ENCODE measurements around the gene REST.
A peak's percentile ranks its signal among the peaks of the same experiment; 100 is the strongest.

REST gene

DNA sequence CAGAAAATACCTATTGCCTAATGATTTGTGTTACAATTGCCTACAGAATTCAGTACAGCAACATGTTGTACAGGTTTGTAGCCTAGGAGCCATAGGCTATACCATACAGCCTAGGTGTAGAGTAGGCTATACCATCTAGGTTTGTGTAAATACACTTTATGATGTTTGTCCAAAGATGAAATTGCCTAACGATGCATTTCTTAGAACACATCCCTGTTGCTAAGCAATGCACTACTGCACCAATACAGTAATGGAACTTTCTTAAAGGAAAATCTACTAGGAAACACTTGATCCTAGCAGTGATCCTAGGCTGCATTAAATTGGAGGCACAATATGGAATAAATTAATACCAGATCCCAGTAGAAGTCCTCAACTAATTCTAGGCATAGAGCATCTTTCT is 51.4 kb downstream of the REST start:
- TF ChIP-seq, protein P1, sequence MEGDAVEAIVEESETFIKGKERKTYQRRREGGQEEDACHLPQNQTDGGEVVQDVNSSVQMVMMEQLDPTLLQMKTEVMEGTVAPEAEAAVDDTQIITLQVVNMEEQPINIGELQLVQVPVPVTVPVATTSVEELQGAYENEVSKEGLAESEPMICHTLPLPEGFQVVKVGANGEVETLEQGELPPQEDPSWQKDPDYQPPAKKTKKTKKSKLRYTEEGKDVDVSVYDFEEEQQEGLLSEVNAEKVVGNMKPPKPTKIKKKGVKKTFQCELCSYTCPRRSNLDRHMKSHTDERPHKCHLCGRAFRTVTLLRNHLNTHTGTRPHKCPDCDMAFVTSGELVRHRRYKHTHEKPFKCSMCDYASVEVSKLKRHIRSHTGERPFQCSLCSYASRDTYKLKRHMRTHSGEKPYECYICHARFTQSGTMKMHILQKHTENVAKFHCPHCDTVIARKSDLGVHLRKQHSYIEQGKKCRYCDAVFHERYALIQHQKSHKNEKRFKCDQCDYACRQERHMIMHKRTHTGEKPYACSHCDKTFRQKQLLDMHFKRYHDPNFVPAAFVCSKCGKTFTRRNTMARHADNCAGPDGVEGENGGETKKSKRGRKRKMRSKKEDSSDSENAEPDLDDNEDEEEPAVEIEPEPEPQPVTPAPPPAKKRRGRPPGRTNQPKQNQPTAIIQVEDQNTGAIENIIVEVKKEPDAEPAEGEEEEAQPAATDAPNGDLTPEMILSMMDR (IDR thresholded peaks at IDR 0.05; ENCODE audit: low read depth, low read length, missing control alignments): no peak
- no peak overlapping the region for H3K4me3 ChIP-seq (ENCODE audit: low read depth, low read length)
- in situ Hi-C loops (cut with HindIII; ENCODE audit: low sequenced_read_pairs): no loop called here
- DNase-seq (ENCODE audit: low read depth): no peak

DNA sequence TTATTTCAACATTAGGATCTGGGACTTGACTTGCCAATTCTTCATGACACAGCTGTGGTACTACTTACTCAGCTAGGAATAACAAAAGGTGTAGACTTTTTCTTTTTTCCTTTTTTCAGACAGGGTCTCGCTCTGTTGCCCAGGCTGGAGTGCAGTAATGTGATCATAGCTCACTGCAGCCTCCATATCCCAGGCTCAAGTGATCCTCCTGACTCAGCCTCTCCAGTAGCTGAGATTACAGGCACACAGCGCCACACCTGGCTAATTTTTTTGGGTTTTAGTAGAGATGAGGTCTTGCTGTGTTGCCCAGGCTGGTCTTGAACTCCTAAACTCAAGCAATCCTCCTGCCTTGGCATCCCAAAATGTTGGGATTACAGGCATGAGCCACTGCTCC is 53.4 kb downstream of the REST start:
- no peak for DNase-seq (ENCODE audit: low read depth)
- TF ChIP-seq, protein P1 (IDR thresholded peaks at IDR 0.05; ENCODE audit: low read depth, low read length, missing control alignments): no peak
- no peak overlapping the region for H3K4me3 ChIP-seq (ENCODE audit: low read depth, low read length)
- in situ Hi-C loops (cut with HindIII; ENCODE audit: low sequenced_read_pairs): no loop called here

DNA sequence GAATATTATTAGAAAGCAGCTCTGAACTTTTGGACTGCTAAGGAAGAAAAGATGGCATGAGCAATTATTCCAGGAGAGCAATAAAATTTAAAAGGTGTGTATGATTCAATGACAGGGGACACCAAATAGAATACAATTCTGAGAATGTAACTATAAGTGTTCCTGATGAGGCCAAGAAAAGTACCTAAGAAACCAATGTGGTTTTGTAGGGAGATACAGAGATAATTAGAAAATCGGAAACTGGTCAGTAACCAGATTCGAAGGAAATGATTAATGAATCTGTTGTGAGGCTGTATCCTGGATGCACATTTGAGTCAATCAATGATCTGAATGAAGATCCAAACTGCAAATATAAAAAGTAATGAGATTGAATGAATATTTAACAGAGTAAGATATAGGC is 63.7 kb downstream of the REST start:
- no peak for DNase-seq (ENCODE audit: low read depth)
- in situ Hi-C loops (cut with HindIII; ENCODE audit: low sequenced_read_pairs): no loop called here
- no peak overlapping the region for H3K4me3 ChIP-seq (ENCODE audit: low read depth, low read length)
- TF ChIP-seq, protein P1 (IDR thresholded peaks at IDR 0.05; ENCODE audit: low read depth, low read length, missing control alignments): no peak

DNA sequence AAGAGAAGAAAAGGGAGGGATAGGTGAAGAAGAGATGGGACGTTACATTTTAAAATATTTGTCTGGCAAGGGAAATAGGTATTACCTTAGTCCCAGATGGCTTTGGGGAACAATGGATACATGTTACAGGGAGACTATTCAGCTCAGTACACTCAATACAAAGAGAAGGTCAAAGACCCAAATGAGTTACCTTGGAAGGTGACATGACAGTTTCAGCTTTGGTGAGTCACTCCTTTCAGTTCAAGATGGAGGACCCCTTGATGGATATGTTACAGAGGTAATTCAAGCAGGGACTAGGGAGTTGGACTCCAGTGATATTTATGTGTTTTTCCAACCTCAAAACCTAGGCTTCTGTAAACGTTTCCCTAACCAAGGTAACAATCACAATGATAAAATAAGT is 64.7 kb downstream of the REST start:
- DNase-seq (ENCODE audit: low read depth): no peak
- TF ChIP-seq, protein P1 (IDR thresholded peaks at IDR 0.05; ENCODE audit: low read depth, low read length, missing control alignments): no peak
- in situ Hi-C loops (cut with HindIII; ENCODE audit: low sequenced_read_pairs): no loop called here
- no peak overlapping the region for H3K4me3 ChIP-seq (ENCODE audit: low read depth, low read length)

DNA sequence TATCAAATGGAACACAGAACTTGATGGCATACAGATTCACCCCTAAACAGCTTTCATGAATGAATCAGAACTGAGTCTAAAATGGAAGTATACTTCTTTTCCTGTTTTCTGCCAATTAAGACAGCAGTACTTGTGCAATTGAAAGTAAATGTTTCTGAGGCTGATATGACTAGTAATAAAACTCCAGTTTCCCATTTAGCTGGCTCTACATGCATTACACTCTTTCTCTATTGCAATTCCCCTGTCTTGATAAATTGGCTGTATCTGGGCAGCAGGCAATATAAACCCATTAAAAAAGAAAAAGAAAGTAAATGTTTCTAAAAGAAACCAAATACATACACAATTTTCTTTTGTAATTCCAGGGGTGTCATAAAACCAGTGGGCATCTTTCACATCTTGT is 65.1 kb downstream of the REST start:
- no peak overlapping the region for H3K4me3 ChIP-seq (ENCODE audit: low read depth, low read length)
- TF ChIP-seq, protein P1 (IDR thresholded peaks at IDR 0.05; ENCODE audit: low read depth, low read length, missing control alignments): no peak
- in situ Hi-C loops (cut with HindIII; ENCODE audit: low sequenced_read_pairs): no loop called here
- DNase-seq (ENCODE audit: low read depth): no peak

DNA sequence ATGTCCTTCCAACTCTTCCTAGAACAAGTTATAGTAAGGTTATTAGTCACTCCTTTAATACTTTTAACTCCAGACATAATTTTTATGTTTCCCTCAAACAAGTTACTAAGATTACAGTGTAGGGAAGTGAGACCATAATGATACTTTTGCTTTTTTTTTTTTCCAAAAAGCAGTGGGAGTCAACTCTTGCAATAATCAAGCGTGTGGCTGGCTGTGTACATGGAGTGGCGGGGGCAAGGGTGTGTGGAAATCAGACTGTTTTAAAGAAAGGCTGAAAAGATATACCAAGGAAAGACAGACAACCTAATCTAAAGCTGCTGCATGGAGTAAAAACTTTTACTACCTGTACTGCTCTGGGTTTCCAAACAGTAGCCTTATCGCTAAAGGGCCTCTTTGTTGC is 65.6 kb downstream of the REST start:
- H3K4me3 ChIP-seq (ENCODE audit: low read depth, low read length): no peak overlapping the region
- no peak for DNase-seq (ENCODE audit: low read depth)
- in situ Hi-C loops (cut with HindIII; ENCODE audit: low sequenced_read_pairs): no loop called here
- TF ChIP-seq, protein P1 (IDR thresholded peaks at IDR 0.05; ENCODE audit: low read depth, low read length, missing control alignments): no peak

DNA sequence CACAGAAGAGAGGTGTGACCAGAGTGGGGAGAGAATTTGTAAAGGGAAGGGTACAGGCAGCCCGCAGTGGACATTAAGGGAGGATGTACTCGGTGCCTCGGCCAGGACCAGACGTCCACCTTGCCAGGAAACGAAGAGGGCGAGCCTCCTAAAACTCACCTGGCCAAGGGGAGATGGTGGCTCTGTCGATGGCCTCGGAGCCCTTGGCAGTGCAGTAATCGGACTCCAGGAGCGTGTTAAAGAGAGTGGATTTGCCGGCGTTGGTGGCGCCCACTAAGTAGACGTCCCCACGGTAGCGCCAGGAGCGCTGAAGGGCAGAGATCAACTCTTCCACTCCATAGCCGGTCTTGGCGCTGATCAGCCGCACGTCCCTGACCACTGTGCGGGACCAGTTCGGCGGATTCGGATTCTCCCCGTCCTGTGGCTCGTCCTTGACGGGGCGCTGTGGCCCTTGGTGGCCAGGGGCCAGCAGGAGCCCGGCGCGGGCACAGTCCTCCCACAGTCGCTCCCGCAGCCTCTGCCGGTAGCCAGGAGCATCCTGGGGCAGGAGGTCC is 68.7 kb downstream of the REST start:
- TF ChIP-seq, protein P1 (IDR thresholded peaks at IDR 0.05; ENCODE audit: low read depth, low read length, missing control alignments): no peak
- no peak for DNase-seq (ENCODE audit: low read depth)
- peak overlapping the region; percentile 99 for H3K4me3 ChIP-seq (ENCODE audit: low read depth, low read length)
- in situ Hi-C loops (cut with HindIII; ENCODE audit: low sequenced_read_pairs): no loop called here

Measured in astrocyte of the cerebellum (primary cell).